ENCODE results near the gene MORC2.

MORC2 gene

DNA sequence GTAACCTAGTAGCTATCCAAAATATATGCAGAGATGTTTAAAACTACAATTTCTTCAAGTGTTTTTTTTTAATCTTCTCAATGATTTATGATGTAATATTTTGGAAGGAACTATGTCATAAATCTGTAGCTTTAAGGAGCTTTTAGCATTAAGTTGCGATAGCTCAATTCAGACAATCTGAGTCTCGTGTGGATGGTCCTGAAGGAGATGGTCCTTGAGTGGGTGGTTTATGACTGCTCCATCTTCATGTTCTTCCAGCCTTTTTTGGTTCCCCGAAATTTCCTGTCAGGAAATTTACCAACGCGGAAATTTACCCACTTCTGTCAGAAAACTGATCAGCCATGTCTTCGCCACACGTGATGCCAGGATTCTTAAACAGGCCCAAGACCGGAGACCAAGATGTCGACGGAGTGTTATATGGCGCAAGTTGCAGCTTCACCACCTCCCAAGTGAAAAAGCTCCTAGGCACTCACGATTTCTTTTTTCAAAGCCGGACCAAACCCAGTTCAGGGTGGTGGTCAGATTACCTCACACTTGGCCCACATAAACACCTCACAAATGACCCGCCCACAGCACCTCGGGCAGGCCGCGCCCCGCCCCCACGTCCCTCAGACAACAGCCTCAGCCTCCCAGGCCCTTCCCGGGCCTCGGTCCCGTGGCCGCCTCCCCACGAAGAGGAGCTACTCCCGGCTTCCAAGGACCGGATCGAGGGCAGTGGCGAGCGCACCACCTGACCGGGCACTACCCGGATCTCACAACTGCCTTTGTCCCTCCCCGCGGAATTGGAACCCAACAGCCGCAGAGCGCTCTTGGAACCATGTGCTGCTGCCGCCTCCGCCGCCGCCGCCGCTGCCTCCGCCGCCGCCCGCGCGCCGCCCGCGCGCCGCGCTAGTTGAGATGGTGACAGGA, at the start of gene MORC2:
Gene MORC2, minus strand, starts transcription at position 760 of the 909 bp plus-strand sequence. CDS start 885 bp downstream, outside the sequence.
- no peak for DNase-seq (ENCODE audit: low spot score)

DNA sequence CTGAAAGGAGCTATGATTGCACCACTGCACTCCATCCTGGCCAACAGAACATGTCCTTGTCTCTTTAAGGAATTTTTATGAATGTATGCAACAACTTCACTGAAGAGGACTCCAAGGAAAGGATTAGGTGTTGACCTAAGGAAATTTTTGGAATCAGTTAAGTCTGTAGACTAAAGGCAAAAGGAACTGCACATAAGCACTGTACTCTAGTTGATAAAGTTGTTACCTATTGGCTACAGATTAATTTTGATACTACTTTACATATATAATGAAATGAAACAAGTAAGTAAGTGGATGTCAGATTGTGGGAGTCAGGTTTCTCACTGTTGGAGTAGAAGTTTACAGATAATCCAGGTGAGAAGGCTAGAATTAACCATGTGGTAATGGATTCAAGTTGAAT, 37.0 kb upstream of the MORC2 start:
- no peak for DNase-seq (ENCODE audit: low spot score)

DNA sequence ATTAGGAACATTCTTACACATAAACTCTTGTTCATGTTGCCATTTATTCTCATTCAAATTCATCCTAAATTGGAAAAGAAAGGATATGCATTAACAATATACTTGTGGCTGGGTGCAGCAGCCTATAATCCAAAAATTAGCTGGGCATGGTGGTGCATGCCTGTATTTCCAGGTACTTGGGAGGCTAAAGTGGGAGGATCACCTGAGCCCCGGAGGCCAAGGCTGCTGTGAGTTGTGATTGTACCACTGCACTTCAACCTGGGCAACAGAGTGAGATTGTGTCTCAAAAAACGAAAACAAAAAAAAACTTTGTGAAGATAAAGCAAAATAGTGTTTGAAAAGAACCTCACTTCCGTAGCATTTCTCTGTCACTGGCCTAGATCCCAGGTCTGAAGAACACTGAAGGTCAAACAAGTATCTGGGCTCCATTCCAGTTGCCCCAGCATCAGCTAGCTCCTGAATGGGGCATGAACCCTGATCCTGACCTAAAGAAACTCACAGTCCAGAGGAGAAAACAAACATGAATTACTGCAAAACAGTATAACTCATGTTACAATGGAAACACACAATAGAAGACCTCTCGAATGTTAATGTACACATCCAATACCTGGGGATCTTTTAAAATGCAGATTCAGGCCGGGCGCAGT, 32.7 kb upstream of the MORC2 start:
- no peak for DNase-seq (ENCODE audit: low spot score)

DNA sequence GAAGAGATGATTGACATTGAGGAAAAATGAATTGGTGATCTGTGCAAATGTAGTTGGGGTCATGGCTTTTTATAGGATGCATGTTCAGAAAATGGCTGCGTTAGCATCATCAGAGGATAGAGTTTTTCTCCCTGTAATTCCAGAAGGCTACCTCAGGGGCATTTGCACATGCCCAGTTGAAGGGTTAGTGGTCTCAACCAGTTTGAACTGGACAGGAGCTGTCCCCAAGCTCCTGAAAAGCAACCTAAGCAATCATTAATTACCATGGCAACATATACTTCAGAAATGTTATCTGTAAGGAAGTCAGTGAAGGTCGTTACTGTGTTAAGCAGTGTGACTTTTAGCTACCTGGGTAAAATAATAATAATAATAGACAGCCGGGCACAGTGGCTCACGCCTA, 29.8 kb upstream of the MORC2 start:
- DNase-seq (ENCODE audit: low spot score), result no peak

DNA sequence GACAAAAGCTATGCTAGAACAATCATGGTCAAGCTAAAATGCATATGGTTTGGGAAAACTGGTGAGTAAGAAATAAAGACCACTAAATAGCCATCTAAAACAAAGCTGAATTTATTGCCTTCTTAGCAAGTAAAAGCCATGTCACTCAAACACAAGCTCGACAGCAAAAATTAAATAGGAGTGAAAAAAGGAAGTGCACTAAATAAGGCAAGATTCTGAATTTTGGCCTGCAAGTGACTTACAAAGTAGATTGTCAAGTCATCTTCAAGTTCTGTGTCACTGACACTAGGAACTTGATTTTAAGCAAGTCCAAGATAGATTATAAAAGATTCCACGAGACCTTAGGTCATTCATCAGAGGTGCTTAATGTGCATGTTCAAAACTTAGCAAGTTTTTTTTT, 27.9 kb upstream of the MORC2 start:
- DNase-seq (ENCODE audit: low spot score), result no peak

DNA sequence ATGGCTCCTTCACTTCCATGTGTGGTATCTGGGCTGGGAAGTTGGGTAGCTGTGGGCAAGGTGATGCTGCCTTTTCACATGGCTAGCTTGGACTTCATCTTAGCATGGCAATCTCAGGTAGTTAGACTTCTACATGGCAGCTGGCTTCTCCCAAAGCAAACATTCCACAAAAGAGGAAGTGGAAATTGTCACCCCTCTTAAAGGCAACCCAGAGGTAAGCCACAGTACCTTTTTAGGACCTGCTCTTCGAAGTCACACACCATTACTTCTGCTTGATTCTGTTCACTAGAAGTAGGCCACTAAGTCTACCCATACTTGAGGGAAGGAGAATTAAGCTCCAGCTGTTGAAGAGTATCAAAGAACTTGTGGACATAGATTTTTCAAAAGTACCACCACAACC, 26.4 kb upstream of the MORC2 start:
- DNase-seq (ENCODE audit: low spot score), result no peak

DNA sequence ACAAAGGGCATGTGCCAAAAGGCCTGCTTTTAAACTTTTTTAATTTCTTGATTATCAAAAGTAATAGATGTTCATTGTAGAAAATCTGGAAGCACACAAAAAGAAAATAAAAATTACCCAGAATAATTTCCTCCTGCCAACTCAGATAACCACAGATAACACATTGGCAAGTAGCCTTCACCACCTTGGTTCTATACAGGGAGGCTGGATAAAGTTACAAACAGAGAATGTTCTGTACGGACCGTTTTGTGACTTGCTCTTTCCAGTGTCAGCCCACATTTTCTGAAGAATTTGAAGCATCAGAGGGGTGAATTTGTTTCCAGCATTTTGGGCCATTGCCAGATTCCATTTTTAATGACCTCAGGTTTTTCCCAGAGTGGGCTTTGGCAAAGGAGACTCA, 24.0 kb upstream of the MORC2 start:
- no peak for DNase-seq (ENCODE audit: low spot score)

DNA sequence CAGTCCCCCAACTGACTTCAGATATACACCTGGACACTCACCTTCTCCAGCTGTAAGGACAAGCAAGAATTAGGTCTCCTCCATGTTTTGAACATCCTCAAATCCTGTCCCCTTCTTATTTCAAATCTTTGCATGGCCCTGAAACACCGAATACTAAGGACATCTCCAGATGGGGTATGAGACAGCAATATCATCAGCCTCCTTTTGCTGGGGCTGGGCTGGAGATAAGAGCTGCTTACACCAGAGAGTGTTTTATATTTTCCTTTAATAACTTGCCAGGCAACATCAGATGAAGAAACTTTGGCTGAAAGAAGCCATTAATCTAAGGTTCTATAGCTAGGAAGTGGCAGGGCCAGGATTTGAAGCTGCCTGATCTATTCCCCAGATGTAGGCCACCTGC, 22.1 kb upstream of the MORC2 start:
- no peak for DNase-seq (ENCODE audit: low spot score)

DNA sequence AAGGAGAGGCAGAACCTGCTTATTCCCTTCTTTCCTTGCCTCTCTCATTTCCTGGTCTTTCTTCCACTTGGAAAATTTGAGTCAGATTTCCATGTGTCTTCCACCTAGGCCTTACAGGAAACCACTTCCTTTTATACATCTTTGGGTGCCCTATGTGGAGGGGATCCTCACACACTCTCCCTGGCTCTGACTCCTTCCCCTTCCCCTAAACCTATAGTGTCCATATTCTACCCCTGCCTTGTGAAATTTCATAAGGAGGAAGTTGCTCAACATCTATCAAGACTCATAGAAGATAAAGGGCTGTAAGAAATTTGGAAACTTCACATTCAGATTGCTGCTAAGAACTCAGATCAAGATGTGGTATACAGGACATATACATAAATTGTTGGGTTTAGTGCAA, 20.9 kb upstream of the MORC2 start:
- DNase-seq (ENCODE audit: low spot score), result no peak

DNA sequence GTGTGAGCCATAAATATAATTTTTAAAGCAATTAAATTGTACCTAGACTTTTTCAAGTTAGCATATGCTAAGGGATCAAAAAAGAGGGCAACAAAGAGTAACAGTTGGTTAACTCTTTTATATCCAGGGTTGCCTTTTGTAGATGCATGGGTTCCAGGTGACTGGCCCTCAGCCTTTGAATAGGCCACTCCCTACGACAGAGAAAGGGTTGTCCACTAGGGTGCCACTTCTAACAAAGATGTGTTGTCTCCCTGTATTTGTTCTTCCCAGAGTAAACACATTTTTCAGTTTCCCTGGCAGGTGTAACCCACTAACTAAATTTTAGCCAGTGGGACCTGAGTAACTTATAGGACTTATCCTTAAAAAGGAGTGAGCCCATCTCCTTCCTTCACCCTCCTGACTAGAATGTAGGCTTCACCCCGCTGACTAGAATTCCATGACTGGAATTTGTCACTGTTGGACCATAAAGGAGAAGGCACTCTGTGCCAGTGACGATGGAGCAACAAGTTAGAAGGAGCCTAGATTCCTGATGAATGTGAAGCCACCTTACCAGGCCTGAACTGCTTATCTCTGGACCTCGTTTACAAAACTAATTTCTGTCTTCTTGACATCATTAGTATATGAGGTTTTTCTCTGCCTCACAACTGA, 17.1 kb upstream of the MORC2 start:
- no peak for DNase-seq (ENCODE audit: low spot score)

DNA sequence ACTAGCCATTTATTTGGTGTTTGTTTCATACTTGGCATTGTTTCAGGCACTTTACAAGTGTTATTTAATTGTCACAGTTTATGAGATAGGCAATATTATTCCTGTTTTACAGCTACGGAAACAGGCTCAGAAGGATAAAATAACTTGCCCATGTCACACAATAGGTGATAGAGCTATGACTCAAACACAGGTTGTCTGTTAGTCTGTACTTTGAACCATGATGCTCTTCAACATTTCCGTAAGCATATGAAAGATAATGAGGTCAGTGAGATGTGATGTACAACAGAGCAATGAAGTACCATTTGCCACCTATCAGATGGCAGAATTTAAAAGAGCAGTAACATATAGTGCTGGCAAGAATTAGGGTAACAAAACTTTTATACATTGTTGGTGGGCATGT, 15.7 kb upstream of the MORC2 start:
- DNase-seq (ENCODE audit: low spot score), result no peak

DNA sequence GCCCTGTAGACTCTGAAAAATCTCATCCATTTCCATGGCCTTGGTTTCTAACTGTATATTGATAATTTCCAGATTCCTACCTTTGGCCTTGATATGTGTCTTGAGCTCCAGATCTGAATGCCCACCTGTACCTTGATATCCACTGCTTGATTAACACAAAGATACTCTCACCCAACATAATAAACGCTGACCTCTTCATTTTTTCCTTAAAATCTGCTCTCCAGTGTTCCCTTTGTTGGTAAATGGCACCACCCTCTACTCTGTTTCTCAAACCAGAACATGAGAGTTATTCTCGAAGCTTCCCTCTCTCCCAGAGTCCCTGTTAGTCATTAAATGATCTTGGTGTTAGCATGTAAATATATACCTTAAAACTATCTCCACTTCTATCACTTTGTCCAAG, 13.9 kb upstream of the MORC2 start:
- no peak for DNase-seq (ENCODE audit: low spot score)

DNA sequence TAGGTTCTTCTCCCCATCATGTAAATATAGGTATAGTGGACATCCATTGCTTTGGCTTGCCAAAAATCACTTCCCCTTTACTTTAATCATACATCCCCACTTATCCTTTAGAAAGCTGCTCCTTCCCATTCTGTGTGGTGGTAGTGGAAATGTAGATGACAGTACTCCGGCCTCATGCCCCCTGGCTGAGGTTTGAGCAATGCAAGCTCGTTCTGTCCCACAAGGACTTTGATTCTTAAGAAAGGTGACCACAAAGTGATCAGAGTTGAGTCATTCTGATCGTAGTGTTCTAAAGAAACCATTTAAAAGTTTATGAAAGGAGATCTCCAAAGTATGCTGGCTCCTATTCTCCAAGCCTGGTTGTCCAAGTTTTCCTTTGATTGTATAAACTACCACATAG, 11.4 kb upstream of the MORC2 start:
- no peak for DNase-seq (ENCODE audit: low spot score)

DNA sequence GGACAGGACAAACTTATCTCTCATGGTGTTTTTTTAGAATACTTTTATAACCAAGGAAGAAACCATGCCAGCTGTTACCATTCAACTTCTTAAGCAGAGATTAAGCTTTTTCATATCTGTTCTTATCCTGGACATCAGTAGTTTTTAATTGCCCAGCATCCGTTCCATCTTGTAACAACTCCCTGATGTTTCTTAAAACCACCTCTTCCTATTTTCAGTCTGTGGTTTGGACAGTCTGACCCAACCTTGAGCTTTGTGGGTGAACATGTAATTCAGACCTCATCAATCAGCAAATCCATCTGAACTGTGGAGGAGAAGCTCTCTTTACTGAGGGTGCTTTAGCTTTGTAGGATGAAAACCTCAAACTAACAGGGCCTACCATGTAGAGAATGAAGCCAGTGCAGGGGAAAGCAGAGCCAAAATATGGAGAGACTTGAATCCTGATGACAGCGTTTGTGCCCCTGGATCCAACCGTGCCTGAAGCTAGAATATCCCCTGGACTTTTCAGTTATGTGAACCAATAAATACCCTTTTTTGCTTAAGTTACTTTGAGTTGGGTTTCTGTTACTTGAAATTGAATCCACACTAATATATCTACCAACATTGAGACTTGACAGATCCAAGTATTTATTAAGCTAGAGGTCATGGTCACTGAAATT, 9.9 kb upstream of the MORC2 start:
- no peak for DNase-seq (ENCODE audit: low spot score)

DNA sequence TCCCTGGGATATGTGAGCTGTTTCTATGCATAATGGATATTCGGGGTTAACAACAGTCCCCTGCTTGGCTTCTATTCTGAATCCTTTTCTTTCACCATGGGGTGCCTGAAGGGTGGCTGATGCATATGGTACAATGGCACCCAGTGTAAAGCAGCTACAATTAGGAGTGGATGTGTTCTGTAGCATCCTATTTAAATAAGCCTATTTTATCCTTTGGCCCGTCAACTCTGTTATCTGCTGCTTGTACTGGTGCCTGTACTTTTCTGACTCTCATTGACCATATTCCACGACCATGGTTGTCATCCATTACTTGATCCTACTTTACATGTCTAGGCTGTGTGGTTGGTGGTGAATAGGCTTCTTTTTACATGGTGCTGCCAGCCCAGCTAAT, 1.8 kb upstream of the MORC2 start:
- no peak for DNase-seq (ENCODE audit: low spot score)

DNA sequence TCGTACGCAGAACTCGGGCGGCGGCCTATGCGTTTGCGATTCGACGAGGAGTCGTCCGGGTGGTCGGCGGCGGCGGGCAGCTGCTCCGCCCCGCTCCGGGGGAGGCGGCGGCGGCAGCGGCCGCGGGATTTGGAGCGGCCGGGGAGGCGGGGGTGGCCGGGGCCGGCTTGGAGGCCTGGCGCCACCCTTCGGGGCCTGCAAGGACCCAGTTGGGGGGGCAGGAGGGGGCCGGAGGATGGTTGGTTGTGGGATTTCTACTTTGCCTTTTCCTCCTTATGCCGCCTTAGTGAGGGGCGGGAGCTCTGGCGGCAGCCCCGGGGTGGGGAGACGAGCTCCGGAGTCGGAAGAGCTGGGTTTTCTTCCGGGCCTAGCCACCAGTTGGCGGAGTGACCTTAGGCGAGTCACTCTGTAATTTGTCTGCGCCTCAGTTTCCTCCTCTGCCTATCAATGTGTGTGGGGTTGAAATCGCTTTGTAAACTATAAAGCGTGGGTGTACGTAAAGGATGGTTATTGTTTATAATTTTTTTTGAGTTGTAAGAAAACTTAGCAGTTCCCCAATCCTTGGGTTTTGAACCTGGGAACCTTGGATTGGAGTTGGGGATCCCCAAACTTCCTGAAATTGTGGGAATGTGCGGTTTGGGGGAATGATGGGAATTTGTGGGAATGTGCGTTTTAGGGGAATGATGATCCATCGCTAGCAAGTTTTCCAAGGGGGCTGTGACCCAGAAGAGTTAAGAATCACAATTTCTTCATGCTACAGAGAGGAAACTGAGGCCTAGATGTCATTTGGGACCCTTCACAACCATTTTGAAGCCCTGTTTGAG, 1.2 kb upstream of the MORC2 start:
- peak; percentile 50 for DNase-seq (ENCODE audit: low spot score)

DNA sequence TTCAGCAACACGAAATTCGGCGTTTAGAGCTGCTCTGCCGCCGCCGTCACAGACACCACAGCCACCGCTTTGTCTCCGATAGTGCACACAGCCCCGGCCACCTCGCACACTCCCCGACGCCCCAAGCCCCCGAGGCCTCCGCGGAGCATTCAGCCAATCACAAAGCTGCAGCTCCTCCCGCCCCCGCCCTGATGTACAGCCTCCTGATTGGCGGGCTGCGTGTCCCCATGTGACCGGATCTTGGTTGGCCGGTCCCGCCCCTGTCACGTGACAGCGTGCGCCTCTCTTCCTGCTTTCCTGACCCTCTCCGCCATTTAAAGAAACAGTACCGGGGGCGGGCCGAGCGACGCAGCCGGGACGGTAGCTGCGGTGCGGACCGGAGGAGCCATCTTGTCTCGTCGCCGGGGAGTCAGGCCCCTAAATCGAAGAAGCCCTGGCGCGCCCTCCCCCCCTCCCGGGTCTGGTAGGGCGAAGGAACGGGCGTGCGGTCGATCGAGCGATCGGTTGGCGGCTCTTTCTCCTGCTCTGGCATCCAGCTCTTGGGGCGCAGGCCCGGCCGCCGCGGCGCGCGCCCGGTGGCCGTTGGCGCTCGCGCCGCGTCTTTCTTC, 454 bp upstream of the MORC2 start, which contains the start of gene TUG1:
Gene TUG1, plus strand, starts transcription at position 342 of the 608 bp plus-strand sequence.
- DNase-seq (ENCODE audit: low spot score), result peak; percentile 99

DNA sequence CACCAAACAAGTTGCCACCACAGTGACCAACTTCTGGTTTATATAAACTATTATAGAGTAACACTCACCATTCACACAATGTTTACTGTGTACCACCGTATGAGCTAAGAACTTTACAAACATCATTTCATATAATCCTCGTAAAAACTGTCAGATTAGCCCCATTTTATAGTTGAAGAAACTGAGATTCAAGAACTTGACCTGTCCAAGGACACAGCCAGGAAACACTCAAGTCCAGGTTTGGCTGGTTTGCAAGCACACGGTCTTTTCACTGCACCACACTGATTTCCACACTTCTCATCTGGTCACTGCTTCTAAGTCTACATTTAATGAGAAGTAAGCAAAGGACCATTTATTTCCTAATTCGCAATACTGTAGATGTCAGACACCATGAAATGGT, 3.7 kb downstream of the MORC2 start:
- no peak for DNase-seq (ENCODE audit: low spot score)

DNA sequence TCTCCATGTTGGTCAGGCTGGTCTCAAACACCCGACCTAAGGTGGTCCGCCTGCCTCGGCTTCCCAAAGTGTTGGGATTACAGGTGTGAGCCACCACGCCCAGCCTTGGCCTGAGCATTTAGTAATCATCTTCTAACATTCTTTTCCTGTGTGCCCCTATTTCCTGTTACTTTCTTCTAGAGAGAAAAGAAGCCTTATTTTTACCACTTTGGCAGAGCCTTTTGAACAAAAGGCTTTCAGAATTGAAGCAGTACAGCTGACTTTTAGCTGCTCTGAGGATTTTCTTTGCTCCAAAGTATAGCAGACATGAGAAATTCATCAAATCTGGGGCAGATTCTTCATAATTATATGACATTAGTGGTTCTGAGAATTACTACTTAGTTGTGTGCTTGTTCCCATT, 13.4 kb downstream of the MORC2 start:
- DNase-seq (ENCODE audit: low spot score), result no peak

DNA sequence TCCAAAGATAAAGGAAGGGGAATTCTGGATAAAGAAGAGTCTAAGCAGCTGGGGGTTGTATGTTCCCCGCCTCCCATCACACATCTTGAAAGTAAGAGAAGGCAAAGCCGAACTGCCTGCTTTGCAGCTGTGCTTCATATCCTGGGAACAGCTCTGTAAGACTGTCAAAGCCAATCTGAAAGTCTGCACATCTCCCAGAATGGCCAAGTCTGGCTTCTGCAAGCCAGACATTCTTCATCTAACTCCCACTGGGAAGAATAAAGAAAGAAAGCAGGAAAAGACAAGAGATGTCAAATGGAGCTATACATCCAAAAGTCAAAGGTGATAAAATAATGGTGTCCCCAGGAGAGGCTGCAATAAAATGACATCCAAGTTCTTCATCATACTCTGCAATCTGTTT, 15.4 kb downstream of the MORC2 start:
- DNase-seq (ENCODE audit: low spot score), result no peak
